Measurements from ENCODE around the gene FAM171A2. TPM values are rescaled to one million over a fixed set of nuclear protein-coding genes. Genes with fewer than 3 reads are reported as not detected.

Gene FAM171A2
- total RNA-seq, 4 donors from 2014 or later, result 0.66 to 6.2 (median 1.1) TPM

DNA sequence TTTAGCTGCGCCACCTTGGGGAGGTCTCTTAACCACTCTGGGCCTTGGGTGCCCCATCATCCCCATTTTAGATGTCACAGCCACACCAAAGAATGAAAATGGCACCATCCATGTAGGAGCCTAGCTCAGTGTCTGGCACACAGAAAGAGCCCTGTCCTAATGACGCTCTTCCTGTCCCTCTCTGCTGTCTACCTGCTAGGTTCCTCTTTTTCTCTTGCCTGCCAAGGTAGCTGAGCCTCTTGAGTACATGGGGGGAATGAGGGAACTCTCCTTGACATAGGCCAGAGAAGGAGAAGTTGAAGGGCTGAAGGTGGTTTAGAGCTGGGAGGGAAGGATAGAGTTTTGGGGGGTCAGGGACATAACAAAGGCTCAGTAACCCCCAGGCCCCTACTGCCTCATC is 53.5 kb downstream of the FAM171A2 start:
- TF ChIP-seq, protein P1, sequence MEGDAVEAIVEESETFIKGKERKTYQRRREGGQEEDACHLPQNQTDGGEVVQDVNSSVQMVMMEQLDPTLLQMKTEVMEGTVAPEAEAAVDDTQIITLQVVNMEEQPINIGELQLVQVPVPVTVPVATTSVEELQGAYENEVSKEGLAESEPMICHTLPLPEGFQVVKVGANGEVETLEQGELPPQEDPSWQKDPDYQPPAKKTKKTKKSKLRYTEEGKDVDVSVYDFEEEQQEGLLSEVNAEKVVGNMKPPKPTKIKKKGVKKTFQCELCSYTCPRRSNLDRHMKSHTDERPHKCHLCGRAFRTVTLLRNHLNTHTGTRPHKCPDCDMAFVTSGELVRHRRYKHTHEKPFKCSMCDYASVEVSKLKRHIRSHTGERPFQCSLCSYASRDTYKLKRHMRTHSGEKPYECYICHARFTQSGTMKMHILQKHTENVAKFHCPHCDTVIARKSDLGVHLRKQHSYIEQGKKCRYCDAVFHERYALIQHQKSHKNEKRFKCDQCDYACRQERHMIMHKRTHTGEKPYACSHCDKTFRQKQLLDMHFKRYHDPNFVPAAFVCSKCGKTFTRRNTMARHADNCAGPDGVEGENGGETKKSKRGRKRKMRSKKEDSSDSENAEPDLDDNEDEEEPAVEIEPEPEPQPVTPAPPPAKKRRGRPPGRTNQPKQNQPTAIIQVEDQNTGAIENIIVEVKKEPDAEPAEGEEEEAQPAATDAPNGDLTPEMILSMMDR (IDR thresholded peaks at IDR 0.05; ENCODE audit: low read depth), result no peak

DNA sequence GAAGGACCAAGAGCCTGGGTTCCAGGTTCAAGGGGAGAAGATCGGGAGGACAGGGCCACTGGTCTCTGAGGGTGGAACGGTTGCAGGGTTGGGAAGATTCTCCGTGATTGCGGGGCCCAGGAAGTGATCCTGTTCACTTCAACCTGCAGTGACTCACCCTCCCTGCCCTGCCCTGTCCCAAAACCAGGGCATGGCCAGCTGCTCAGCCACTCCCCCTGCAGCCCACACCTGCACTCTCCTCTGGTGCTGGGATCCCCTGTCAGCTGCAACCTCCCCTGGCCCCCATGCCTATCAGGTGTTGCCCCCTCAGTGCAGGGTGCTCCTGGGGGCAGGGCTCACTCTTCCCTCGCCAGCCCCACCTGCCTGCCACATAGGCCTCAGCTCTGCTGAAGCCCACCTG is 54.2 kb downstream of the FAM171A2 start:
- TF ChIP-seq, protein P1 (IDR thresholded peaks at IDR 0.05; ENCODE audit: low read depth), result no peak

DNA sequence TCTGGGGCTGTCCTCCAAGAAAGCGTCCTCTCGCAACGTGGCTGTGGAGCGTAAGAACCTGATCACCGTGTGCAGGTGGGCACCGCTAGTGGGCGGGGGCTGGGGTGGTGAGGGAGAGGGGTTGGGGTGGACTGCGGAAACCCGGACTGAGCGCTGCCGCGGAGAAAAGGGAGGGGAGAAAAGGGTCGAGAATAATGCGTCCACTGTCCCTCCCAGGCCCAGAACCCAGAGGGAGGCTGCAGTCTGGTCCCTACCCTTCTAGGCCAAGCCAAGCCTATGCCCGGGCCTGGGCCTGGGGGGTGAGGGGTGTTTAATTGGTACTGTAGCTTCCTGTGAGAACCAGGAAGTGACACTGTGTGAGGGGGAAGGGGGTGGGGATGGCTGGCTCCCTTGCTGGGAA is 54.8 kb downstream of the FAM171A2 start:
- TF ChIP-seq, protein P1 (IDR thresholded peaks at IDR 0.05; ENCODE audit: low read depth), result no peak

DNA sequence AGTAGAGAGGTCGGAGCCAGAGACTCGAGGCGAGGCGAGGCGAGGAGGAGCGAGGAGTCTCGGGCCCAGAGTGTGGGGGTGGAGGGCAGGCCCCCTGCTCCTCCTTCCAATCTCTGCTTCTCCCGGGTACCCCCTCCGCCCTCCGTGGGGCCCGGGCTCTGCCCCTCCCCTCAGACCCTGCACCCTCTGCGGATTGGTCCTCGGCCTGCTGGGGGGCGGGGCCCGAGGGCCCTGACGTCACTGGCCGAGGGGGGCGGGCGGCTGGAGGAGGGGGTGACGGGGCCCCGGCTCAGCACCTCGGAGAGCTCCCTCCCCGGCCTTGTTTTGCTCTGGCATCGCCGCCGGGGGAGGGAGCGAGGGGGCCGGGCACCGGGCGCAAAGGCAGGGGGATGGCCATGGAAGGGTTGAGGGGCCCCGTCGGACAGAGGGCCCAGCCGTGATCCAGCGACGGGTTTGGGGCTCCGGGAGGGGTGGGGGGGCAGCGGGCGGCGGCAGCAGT is 55.3 kb downstream of the FAM171A2 start, which contains the start of gene RUNDC3A:
RUNDC3A (plus strand) TSS at position 282 of the 499 bp plus-strand sequence. CDS start 232 bp downstream, outside the sequence.
- TF ChIP-seq, protein P1 (IDR thresholded peaks at IDR 0.05; ENCODE audit: low read depth), result no peak

DNA sequence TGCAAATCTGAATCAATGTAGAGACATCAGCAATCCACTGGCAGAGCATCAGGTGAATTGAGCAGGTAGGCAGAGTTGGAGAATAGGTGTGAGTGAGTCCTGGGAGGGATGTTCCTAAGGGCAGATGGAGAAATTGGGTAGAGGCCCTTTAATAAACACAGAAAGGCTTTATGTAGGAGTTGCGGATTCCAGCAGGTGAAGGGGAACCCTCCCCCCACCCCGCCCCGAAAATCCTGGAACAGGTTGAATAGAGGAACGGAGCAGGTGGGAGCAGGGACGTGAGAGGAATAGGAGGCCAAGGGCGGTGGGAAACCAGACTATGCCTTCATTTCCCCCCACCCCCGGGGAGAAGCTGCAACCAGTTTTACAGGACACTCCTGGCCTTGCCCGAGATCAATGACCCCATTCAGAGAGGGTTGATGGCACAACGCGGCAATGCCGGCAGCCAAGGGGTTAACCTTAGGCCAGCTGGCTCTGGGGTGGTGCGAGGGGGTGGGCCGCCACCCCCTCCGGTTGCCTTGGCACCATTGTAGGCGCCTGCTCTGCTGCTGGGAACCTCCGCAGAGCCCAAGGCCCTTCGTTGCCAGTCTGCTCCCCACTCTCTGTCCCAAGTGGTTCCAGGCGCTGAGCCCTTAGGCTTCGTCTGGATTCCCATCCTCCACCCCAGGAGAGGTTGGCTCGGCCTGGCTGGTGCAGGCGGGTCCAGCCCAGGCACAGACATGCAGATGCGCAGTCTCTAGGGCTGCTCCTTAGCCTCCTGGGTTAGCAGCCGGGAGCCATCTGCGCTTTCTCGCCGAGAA is 56.1 kb downstream of the FAM171A2 start:
- TF ChIP-seq, protein P1 (IDR thresholded peaks at IDR 0.05; ENCODE audit: low read depth), result no peak

DNA sequence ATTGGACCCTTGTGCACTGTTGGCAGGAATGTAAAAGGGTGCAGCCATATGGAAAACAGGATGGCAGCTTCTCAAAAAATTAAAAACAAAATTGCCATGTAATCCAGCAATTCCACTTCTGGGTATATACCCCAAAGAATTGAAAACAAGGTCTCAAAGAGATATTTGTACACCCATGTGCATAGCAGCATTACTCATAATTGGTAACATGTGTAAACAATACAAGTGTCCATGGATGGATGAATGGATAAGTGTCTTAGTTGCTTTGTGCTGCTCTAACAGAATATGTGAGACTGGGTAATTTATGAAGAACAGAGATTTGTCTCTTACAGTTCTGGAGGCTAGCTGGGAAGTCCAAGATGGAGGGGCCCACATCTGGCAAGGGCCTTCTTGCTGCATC is 59.0 kb downstream of the FAM171A2 start:
- TF ChIP-seq, protein P1 (IDR thresholded peaks at IDR 0.05; ENCODE audit: low read depth), result no peak

Small RNA genes within 50 kb of the gene (small RNA-seq; reads per million reads assigned to genes)
- not detected for gene RF00012
- not detected for gene RN7SL258P
- gene RNU6-453P, result not detected

Other genes with a start within 250 kb of the FAM171A2 start
- 10 to 100 TPM; 23.3 to 91.7 (median 42.4) TPM for gene HDAC5, start 240.2 kb downstream of the FAM171A2 start, total RNA-seq
- gene HROB, start 221.9 kb downstream of the FAM171A2 start, total RNA-seq, result 1 to 10 TPM in 3 of 4 donors, under 1 TPM in 1; 0.82 to 3.6 (median 1.8) TPM
- gene ASB16, start 193.1 kb downstream of the FAM171A2 start, total RNA-seq, result not detected
- 10 to 100 TPM; 26.6 to 36.0 (median 33.2) TPM for gene TMUB2, start 176.9 kb downstream of the FAM171A2 start, total RNA-seq
- 10 to 100 TPM; 11.7 to 31.6 (median 28.2) TPM for gene ATXN7L3, start 164.0 kb downstream of the FAM171A2 start, total RNA-seq
- gene UBTF, start 144.2 kb downstream of the FAM171A2 start, total RNA-seq, result 10 to 100 TPM; 23.5 to 63.5 (median 35.3) TPM
- gene SLC4A1, start 95.7 kb downstream of the FAM171A2 start, total RNA-seq, result under 1 TPM in 2 of 4 donors, not detected in 2; under 0.01 to 0.16 TPM
- under 1 TPM in 1 of 4 donors, not detected in 3; 0.51 TPM for gene RUNDC3A, start 55.3 kb downstream of the FAM171A2 start, total RNA-seq
- gene SLC25A39, start 39.0 kb downstream of the FAM171A2 start, total RNA-seq, result 10 to 100 TPM; 35.7 to 55.4 (median 42.5) TPM
- 100 to 1,000 TPM; 201 to 823 (median 325) TPM for gene GRN, start 18.6 kb downstream of the FAM171A2 start, total RNA-seq
- gene ITGA2B, start 25.8 kb upstream of the FAM171A2 start, total RNA-seq, result under 1 TPM in 3 of 4 donors, not detected in 1; 0.44 to 0.65 (median 0.57) TPM
- 10 to 100 TPM; 33.8 to 49.3 (median 39.1) TPM for gene GPATCH8, start 139.6 kb upstream of the FAM171A2 start, total RNA-seq
- 1 to 10 TPM in 2 of 4 donors, under 1 TPM in 2; 0.75 to 5.6 (median 1.6) TPM for gene FZD2, start 193.6 kb upstream of the FAM171A2 start, total RNA-seq

All from subcutaneous adipose tissue (tissue), 4 donors.